ENCODE data around the gene ADARB2.

Gene ADARB2

DNA sequence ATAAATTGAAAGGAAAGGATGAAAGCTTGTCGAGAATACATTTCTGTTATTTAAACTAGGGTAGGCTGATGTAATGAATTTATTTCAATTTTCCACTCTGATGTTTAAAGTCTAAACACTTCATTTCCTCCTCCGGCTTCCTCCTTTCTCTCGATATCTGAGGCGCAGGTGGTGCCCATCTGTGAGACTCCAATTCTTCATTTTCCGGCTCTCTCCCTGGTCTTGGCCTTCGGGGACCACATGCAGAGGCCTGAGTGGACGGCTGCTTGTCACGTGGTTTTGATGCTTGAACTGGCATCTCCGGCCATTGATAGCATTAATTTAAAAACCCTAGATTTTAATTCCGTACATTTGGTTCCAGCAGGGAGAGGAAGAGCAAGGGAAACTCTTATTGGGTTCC, 5.8 kb upstream of the ADARB2 start:
- TF ChIP-seq EZH2phosphoT487 (IDR thresholded peaks at IDR 0.05; ENCODE audit: borderline replicate concordance, low read length) = no peak
- TF ChIP-seq, protein P1, sequence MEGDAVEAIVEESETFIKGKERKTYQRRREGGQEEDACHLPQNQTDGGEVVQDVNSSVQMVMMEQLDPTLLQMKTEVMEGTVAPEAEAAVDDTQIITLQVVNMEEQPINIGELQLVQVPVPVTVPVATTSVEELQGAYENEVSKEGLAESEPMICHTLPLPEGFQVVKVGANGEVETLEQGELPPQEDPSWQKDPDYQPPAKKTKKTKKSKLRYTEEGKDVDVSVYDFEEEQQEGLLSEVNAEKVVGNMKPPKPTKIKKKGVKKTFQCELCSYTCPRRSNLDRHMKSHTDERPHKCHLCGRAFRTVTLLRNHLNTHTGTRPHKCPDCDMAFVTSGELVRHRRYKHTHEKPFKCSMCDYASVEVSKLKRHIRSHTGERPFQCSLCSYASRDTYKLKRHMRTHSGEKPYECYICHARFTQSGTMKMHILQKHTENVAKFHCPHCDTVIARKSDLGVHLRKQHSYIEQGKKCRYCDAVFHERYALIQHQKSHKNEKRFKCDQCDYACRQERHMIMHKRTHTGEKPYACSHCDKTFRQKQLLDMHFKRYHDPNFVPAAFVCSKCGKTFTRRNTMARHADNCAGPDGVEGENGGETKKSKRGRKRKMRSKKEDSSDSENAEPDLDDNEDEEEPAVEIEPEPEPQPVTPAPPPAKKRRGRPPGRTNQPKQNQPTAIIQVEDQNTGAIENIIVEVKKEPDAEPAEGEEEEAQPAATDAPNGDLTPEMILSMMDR (IDR thresholded peaks at IDR 0.05; ENCODE audit: low read depth, low read length, poor library complexity, severe bottlenecking) = no peak
- Histone ChIP-seq H3K79me2 (ENCODE audit: control insufficient read depth, low read length) (no peaks in the 10 kb centered on the region), H3K9me3 (ENCODE audit: control insufficient read depth, insufficient read depth, low read length) (0 out of 2 replicates have a peak, but pooled peaks cover 2% of the 10 kb centered on the region)

DNA sequence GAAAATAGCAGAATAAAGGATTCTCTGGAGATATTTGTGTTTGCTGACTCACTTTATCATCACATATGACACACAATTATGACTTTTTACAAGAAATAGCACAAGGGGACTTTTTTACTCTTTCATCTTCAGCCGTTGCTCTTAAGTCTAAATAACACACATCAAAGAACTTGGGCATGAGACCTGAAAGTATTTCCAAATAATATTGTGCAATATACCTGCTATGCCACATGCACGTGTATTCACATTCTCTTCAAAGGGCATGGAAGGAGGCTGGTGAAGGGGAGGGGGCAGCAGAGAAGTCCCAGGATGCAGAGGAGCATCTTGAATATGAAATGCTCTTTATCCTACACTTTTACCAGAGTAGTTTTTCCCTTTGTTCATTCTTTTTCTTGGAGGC, 4.1 kb upstream of the ADARB2 start:
- Histone ChIP-seq H3K4me3 (ENCODE audit: low read length) (no peak overlapping the region), H3K79me2 (ENCODE audit: control insufficient read depth, low read length) (no peaks in the 10 kb centered on the region), H3K27ac (ENCODE audit: low read depth, low read length) (no peak overlapping the region), H3K27me3 (ENCODE audit: control insufficient read depth, low read length) (peaks cover 49% of the 10 kb centered on the region), H3K9me2 (replicated peaks; ENCODE audit: control insufficient read depth, low read length) (no peaks in the 10 kb centered on the region), H3K9me3 (ENCODE audit: control insufficient read depth, insufficient read depth, low read length) (no peaks in the 10 kb centered on the region), H3K4me1 (ENCODE audit: control insufficient read depth, low read length) (no peaks in the 10 kb centered on the region), H3K4me2 (ENCODE audit: low read length) (no peak overlapping the region), H3K36me3 (ENCODE audit: control insufficient read depth, low read length) (no peaks in the 10 kb centered on the region), H3F3A (ENCODE audit: control insufficient read depth, insufficient read depth) (no peaks in the 10 kb centered on the region), H4K20me1 (ENCODE audit: control insufficient read depth, insufficient read depth, low read depth, low read length) (no peaks in the 10 kb centered on the region; the same call in 1 of the 2 replicates)
- no peak for TF ChIP-seq EZH2phosphoT487 (IDR thresholded peaks at IDR 0.05; ENCODE audit: borderline replicate concordance, low read length)
- TF ChIP-seq, protein P1 (IDR thresholded peaks at IDR 0.05; ENCODE audit: low read depth, low read length, poor library complexity, severe bottlenecking) = no peak

More for the DNA sequence above, 5.8 kb upstream of the ADARB2 start:
- Histone ChIP-seq H3K4me2 (ENCODE audit: low read length) (no peak overlapping the region), H4K20me1 (ENCODE audit: control insufficient read depth, insufficient read depth, low read depth, low read length) (no peaks in the 10 kb centered on the region; the same call in 1 of the 2 replicates), H3K4me1 (ENCODE audit: control insufficient read depth, low read length) (no peaks in the 10 kb centered on the region), H3K36me3 (ENCODE audit: control insufficient read depth, low read length) (no peaks in the 10 kb centered on the region), H3K27ac (ENCODE audit: low read depth, low read length) (no peak overlapping the region), H3K27me3 (ENCODE audit: control insufficient read depth, low read length) (peaks cover 32% of the 10 kb centered on the region), H3K4me3 (ENCODE audit: low read length) (no peak overlapping the region), H3K9me2 (replicated peaks; ENCODE audit: control insufficient read depth, low read length) (no peaks in the 10 kb centered on the region), H3F3A (ENCODE audit: control insufficient read depth, insufficient read depth) (no peaks in the 10 kb centered on the region)

DNA sequence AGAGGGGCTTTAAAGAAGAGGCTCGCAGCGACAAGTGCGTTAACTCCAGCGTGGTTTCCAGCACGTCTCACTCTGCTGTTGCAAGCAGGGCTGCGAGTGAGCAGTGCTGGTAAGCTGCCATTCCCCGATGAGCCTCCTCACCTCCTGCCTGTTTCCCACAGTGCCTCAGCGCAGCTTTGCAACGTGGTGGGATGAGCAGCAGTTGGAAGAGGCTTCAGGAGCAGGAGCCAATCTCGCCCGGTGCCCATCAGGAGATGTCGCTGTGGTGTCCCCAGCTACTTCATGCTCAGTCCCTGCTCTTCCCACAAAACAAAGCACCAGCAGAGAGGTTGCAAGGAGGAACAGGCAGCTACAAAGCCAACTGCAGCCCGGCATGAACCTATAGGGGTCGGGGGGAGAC, 2.4 kb upstream of the ADARB2 start:
- Histone ChIP-seq H3K9me2 (replicated peaks; ENCODE audit: control insufficient read depth, low read length) (no peaks in the 10 kb centered on the region), H3K27ac (ENCODE audit: low read depth, low read length) (no peak overlapping the region), H3K4me1 (ENCODE audit: control insufficient read depth, low read length) (no peaks in the 10 kb centered on the region), H3F3A (ENCODE audit: control insufficient read depth, insufficient read depth) (no peaks in the 10 kb centered on the region), H3K4me3 (ENCODE audit: low read length) (no peak overlapping the region), H3K79me2 (ENCODE audit: control insufficient read depth, low read length) (no peaks in the 10 kb centered on the region), H3K4me2 (ENCODE audit: low read length) (no peak overlapping the region), H3K27me3 (ENCODE audit: control insufficient read depth, low read length) (peaks cover 65% of the 10 kb centered on the region), H3K9me3 (ENCODE audit: control insufficient read depth, insufficient read depth, low read length) (no peaks in the 10 kb centered on the region), H3K36me3 (ENCODE audit: control insufficient read depth, low read length) (no peaks in the 10 kb centered on the region), H4K20me1 (ENCODE audit: control insufficient read depth, insufficient read depth, low read depth, low read length) (no peaks in the 10 kb centered on the region; the same call in 1 of the 2 replicates)
- no peak for TF ChIP-seq EZH2phosphoT487 (IDR thresholded peaks at IDR 0.05; ENCODE audit: borderline replicate concordance, low read length)
- TF ChIP-seq, protein P1 (IDR thresholded peaks at IDR 0.05; ENCODE audit: low read depth, low read length, poor library complexity, severe bottlenecking) = no peak

Data from DOHH2 (cell line).